GM21576 (cell line): ENCODE measurements around the gene PMVK.
A peak's percentile ranks its signal among the peaks of the same experiment; 100 is the strongest.

ENCODE experiments used
- ATAC-seq: cut with Tn5 transposase; IDR thresholded peaks from one replicate; pipeline ENCODE4 v1.9.1; 2021; ENCODE audit warnings: mild to moderate bottlenecking, moderate library complexity; ENCODE audit not compliant: unreplicated experiment

PMVK gene

GRCh38 chr1:154951901-154952657, 15.6 kb upstream of the PMVK start:
- ATAC-seq: no peak

GRCh38 chr1:154948079-154948478, 11.6 kb upstream of the PMVK start:
- ATAC-seq: no peak

DNA sequence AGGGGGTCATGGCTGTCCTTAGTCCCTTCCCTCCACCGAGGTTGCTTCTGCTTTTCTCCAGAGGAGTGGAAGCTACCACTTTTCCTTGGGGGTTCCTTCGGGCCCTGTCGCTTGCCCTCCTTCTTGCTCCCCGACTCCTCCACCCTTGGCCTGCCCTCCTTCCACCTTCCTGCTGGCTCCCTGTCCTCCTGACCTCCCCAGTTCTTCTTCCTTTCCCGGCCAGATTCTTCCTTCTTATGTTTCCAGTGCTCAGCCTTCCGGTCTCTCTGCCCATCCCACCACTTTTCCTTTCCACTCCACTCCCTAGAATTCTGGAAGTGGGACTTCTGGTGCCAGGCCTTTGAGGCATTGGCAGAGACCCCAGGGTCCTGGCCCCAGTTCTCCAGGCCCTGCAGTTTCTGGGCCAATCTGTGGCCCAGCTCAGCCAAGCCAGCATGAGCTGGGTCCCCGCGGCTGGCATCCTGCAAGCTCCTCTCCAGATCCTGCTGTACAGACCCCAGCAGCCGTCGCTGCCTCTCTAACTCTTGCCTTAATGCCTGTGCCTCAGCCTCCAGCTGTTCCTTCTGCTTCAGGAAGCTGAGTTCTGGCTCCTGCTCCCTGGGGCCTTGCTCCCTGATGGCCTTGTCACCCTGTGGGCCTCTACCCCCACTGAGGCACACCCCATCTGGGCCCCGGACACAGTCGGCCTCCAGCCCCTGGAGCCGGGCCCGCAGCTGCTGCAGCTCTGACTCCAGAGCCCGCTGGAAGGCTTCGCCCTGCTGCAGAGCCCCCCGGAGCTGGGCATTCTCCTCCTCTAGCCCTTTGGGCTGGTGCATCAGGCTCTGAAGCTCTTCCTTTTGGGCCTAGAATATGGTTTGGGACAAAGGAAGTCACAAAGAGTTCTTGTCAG, 9.7 kb upstream of the PMVK start:
- ATAC-seq: no peak

DNA sequence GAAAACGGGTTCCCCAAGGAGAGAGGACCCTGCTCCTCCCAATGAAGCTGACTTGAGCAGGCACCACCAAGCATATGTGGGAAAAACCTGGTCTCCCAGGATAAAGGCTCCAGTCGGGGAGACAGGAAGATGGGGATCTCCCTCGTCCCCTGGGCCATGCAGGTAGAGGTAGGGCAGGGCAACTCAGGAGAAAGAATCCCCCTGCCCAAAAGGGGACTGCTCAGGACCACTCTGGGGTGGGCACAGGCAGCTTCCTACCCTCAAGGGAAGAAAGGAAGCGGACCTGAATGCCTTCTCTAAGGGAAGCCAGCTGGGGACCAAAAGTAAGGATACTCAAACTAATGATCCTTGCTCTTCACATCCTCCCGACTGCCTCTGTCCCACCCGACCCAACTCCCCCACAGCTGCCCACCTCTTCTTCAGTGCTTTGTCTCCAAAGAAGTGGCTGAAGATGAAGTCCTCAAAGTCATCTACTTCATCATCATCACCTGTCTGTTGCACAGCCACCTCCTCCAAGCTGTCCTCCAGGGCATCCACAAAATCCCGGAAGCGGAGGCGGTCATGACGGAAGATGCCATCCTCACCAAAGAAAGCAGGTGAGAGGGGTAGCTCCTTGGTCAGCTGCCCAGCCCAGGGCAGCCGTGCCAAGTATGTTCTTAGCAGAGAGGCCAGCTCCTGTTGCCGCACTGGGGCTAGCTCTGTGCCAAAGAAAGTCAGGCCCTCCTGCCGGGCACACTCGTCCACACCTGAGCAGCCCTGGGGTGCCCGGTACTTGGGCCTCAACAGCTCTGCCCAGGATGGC, 8.8 kb upstream of the PMVK start:
- ATAC-seq: no peak

DNA sequence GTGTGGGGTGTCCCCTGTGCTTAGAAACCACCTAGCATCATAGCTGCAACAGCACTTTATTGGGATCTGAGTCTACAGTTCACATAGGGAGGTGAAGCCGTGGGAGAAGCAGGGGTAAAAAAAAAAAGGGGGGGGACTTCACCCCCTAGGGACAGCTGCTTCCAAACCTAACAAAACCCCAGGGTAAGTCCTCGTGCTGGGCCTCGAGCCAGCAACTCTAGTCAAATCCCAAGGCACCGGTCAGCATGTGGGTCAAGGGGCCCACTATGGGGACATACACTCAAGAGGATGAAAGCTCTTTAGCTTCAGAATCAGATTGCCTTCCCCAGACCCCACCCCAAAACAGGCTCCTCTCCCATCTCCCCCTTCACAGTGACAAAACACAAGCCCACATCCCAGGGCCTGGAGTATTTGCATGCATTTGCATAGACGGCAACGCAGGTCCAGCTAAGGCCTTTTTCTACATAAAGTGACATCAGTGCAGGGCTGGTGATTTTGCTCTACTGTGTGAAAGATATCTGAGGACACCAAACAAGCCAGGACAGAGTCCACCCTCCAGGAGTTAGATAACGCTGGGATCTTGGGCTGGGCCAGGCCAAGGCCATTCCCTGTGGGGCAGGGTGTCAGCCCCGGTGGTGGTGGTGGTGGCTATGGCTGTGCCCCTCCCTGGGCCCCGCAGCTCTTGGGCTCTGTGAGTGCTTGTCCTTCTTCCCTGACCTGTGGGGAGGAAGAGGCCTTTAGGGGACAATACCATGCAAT, 8.1 kb upstream of the PMVK start:
- no peak for ATAC-seq

- ATAC-seq: no peak
Observed at GRCh38 chr1:154943649-154944400, 7.3 kb upstream of the PMVK start.

- no peak for ATAC-seq
Observed at GRCh38 chr1:154941333-154942013, 5.0 kb upstream of the PMVK start.

GRCh38 chr1:154940651-154941194, 4.2 kb upstream of the PMVK start:
- no peak for ATAC-seq

DNA sequence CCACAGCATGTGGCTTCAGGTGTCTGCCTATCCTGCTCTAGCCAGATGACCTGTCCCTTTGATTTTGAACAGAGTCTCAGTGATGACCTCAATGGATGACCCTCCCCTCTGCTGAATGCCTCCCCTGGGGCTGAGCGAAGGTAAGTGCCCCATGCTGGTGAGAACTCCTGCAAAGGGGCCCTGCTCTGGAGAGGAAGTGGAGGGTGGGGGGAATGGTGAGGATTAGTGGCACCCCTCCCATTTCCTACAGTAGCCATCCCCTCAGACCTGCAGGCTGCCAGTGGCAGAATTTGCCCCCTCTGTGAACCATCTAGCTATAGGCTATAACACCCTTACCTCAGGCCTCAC, 3.7 kb upstream of the PMVK start:
- ATAC-seq: no peak

DNA sequence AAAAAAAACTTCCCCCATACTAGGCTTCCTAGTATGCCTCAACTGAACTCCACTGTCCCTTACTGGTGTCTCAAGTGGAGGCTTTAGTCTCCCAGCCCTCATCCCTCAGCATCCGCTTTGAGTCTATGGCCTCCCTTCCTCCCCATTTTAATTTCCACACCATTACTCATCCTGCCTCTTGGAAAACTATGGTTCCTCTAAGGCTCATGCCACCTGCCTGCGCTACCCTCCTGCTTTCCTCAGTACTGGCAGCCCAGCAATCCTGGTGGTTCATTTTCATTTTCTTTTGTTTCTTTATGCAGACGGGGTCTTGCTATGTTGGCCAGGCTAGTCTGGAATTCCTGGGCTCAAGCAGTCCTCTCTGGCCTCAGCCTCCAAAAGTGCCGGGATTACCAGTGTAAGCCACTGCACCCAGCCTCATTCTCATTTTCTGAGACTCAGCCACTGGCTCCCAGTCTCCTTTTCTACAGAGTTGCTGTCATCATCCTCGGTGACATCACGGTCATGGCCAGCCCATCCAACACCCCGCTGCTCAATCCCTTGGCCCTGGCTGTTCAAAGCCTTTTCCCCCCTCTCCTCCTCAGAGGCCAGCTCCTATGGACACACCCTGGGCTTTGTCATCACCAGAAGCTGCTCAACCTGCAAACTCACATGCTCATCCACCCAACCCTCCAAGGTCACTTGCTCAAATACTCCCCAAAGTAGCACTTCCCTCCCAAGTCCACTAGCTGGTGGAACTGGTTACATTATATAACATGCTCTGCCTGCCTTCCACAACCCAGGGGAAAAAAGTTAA, 2.3 kb upstream of the PMVK start:
- no peak for ATAC-seq

- no peak for ATAC-seq
Observed at GRCh38 chr1:154937988-154938386, 1.5 kb upstream of the PMVK start.

DNA sequence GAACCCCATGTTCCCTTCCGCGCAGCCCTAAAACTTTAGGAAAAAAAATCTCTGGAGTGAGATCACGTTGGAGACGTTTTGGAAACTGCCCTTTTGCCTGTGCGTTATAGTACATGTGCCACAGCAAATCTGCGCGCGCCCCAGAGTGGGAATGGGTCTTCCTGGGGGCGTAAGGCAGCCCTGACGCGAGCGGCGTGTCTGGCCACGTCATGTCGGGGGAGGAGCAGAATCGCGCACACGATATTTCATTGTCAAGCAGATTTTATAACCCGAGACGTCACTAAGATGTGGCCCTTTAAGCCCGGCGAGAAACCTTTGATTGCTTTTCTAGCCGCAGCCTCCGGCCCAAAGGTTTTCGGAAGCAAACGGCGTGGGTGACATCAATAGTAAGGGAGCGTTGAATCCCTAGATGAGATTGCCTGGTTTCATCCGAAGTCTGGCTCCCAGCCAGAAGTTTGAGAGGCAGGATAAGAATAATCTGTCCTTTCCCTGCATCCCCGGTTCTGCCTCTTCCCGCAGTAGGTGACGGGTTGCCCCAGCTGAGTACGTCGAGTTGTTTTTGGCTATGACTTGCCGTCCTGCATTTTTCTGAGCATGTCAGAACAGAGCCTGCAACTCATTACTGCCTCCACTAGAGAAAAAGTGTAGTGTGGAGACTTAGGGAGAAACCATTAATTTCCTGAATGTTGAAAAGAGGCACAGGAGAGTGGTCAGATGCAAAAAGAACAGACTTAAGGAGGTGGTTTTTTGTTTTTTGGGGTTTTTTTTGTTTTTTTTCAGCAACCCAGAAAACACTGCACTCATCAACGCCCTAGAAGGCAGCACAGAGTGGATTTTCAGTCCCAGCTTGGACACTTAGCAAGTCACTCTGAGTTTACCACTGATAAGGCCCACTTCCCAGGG, 817 bp upstream of the PMVK start:
- peak; percentile 56 for ATAC-seq

DNA sequence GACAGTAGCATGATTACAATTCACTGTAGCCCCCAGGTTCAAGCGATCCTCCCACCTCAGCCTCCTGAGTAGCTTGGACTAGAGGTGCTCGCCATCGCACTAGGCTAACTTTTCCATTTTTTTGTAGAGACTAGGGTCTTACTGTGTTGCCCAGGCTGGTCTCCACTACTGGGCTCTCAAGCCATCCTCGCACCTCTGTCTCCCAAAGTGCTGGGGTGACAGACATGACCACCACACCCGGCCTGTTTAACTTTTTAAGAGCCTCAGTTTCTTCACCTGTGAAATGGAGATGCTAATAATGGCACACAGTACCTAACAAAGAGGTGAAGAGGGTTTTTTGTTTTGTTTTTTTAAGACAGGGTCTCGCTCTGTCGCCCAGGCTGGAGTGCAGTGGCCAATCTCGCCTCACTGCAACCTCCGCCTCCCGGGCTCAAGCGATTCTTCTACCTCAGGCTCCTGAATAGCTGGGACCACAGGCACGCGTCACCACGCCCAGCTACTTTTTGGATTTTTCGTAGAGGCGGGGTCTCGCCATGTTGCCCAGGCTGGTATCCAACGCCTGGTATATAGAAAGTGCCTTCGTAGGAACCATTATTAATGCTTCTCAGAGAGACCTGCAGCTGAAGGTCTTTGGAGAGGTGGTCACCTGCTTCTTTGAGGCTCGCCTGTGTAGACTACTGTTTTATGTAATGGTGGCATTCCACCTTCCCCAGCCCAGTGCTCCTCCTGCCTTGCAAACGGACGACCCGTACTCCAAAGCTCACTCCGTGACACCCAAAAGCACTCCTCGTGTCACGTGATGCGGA, 567 bp downstream of the PMVK start:
- no peak for ATAC-seq

DNA sequence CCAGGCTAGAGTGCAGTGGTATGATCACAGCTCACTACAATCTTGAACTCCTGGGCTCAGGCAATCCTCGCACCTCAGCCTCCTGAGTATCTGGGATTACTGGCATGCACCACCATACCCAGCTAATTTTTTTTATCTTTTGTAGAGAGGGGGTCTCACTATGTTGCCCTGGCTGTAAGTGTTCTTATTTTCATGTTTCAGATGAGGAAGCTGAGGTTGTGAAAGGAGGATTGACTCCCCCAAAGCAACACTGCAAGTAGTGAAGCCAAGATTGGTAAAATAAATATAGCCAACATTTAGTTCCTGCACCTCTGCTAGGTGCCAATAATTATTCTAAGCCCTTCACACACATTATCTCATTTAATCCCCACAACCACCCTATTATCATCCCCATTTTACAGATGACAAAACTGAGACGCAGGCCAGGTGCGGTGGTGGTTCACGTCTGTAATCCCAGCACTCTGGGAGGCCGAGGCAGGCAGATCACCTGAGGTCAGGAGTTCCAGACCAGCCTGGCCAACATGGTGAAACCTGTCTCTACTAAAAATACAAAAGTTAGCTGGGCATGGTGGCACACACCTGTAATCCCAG, 2.1 kb downstream of the PMVK start:
- ATAC-seq: no peak

- no peak for ATAC-seq
Observed at GRCh38 chr1:154931940-154932487, 4.5 kb downstream of the PMVK start.

- no peak for ATAC-seq
Observed at GRCh38 chr1:154926201-154926600, 10.3 kb downstream of the PMVK start.
